Smooth muscle cell (in vitro differentiated cells): ENCODE measurements around the gene KRTCAP2. TPM values are rescaled to one million over a fixed set of nuclear protein-coding genes. Genes with fewer than 3 reads are reported as not detected.

Experiments used
- DNase-seq: peaks from one replicate; lab custom pipeline; 2025; ENCODE audit not compliant: unreplicated experiment; lab: John Stamatoyannopoulos, UW
- H2AFZ ChIP-seq: fragments of 200-600 bp; sonication (generic); 2 replicates; pipeline ENCODE4 v1.6.0; 2016; ENCODE audit warnings: antibody characterized with exemption, low read depth, mild to moderate bottlenecking
- H3F3A ChIP-seq: fragments of 200-600 bp; sonication (generic); 2 replicates; pipeline ENCODE4 v1.6.0; 2017; ENCODE audit warnings: antibody characterized with exemption, low read depth
- H3K27ac ChIP-seq: fragments of 200-600 bp; sonication (generic); 2 replicates; pipeline ENCODE4 v1.5.1; 2016; ENCODE audit warnings: low read depth, mild to moderate bottlenecking
- H3K27me3 ChIP-seq: fragments of 200-600 bp; sonication (generic); 2 replicates; pipeline ENCODE4 v1.6.1; 2016; ENCODE audit warnings: low read depth, mild to moderate bottlenecking
- H3K36me3 ChIP-seq: fragments of 200-600 bp; sonication (generic); 2 replicates; pipeline ENCODE4 v1.5.1; 2016; ENCODE audit warnings: low read depth
- H3K4me1 ChIP-seq: fragments of 200-600 bp; sonication (generic); 2 replicates; pipeline ENCODE4 v1.5.1; 2016; ENCODE audit warnings: low read depth
- H3K4me2 ChIP-seq: fragments of 200-600 bp; sonication (generic); 2 replicates; pipeline ENCODE4 v1.6.0; 2016; ENCODE audit warnings: mild to moderate bottlenecking
- H3K4me3 ChIP-seq: fragments of 200-600 bp; sonication (generic); 2 replicates; pipeline ENCODE4 v1.5.1; 2016; ENCODE audit warnings: mild to moderate bottlenecking
- H3K79me2 ChIP-seq: fragments of 200-600 bp; sonication (generic); 2 replicates; pipeline ENCODE4 v1.6.0; 2016; ENCODE audit warnings: low read depth, mild to moderate bottlenecking
- H3K9ac ChIP-seq: fragments of 200-600 bp; sonication (generic); 2 replicates; pipeline ENCODE4 v1.6.0; 2016; ENCODE audit warnings: low read depth
- H3K9me3 ChIP-seq: fragments of 200-600 bp; sonication (generic); replicated peaks from 2 replicates; pipeline ENCODE4 v1.5.1; 2016; ENCODE audit warnings: low read depth
- H4K20me1 ChIP-seq: fragments of 200-600 bp; sonication (generic); 2 replicates; pipeline ENCODE4 v1.6.0; 2016; ENCODE audit warnings: low read depth
- CTCF ChIP-seq: fragments of 200-600 bp; sonication (generic); IDR thresholded peaks from 2 replicates; pipeline ENCODE4 v1.5.1; 2017; ENCODE audit warnings: borderline replicate concordance, mild to moderate bottlenecking, antibody characterized with exemption; ENCODE audit not compliant: insufficient read depth, poor library complexity, severe bottlenecking
- WGBS: methylation state at CpG from one replicate; pipeline ENCODE4 v1.1.7; 2016; ENCODE audit warnings: low lambda C conversion rate; 5-methylcytosine and 5-hydroxymethylcytosine counted together
- polyA plus RNA-seq: library from polyadenylated mRNA; unstranded; fragments of >200 nt; fragmentation: Nextera tagmentation; extraction: Ambion mirVana; gene quantifications from 2 replicates; pipeline ENCODE4 v1.2.1, GENCODE V29; 2016
- total RNA-seq: library from RNA; depleted of rRNA; stranded (reverse); fragments of >200 nt; gene quantifications from 2 replicates; pipeline ENCODE4 v1.2.3, GENCODE V29; 2014

KRTCAP2 gene
- total and polyA plus RNA-seq, 2 experiments from 2014 or later = 283 to 607 TPM

GRCh38 chr1:155130272-155131006 lies 42.7 kb downstream of the KRTCAP2 start:
- peak overlapping the region; percentile 77 for H3K4me3 ChIP-seq
- H3K79me2 ChIP-seq = peaks cover 8% of the 10 kb centered on the region
- H3K27ac ChIP-seq = peak overlapping the region; percentile 89
- H3F3A ChIP-seq = peaks cover 7% of the 10 kb centered on the region
- TF ChIP-seq CTCF = no peak
- 47% methylated on average over 6 of the region's 6 CpGs for WGBS
- no peaks in the 10 kb centered on the region for H3K36me3 ChIP-seq
- H3K4me1 ChIP-seq = peaks cover 32% of the 10 kb centered on the region
- peaks cover 5% of the 10 kb centered on the region for H3K27me3 ChIP-seq
- no peak for DNase-seq
- H3K4me2 ChIP-seq = peak overlapping the region; percentile 88
- H3K9me3 ChIP-seq = no peaks in the 10 kb centered on the region
- peak overlapping the region; percentile 75 for H3K9ac ChIP-seq
- no peak overlapping the region for H2AFZ ChIP-seq
- no peaks in the 10 kb centered on the region for H4K20me1 ChIP-seq

GRCh38 chr1:155128755-155129473 lies 44.2 kb downstream of the KRTCAP2 start:
- peak overlapping the region; percentile 77 for H3K4me3 ChIP-seq

GRCh38 chr1:155127967-155128754 lies 44.9 kb downstream of the KRTCAP2 start:
- DNase-seq = no peak
- TF ChIP-seq CTCF = no peak
- Histone ChIP-seq H3K4me3 (peak overlapping the region; percentile 77), H3K79me2 (peaks cover 8% of the 10 kb centered on the region), H3K4me1 (peaks cover 40% of the 10 kb centered on the region), H3K36me3 (no peaks in the 10 kb centered on the region), H3F3A (peaks cover 7% of the 10 kb centered on the region), H3K27me3 (peaks cover 5% of the 10 kb centered on the region), H3K4me2 (peak overlapping the region; percentile 88), H4K20me1 (no peaks in the 10 kb centered on the region), H2AFZ (peak overlapping the region; percentile 50), H3K9ac (peak overlapping the region; percentile 75), H3K9me3 (no peaks in the 10 kb centered on the region), H3K27ac (peak overlapping the region; percentile 89)
- 7% methylated on average over 17 of the region's 17 CpGs for WGBS

More at GRCh38 chr1:155128755-155129473, 44.2 kb downstream of the KRTCAP2 start:
- Histone ChIP-seq H3K9me3 (no peaks in the 10 kb centered on the region), H3K9ac (peak overlapping the region; percentile 75), H3K27me3 (peaks cover 5% of the 10 kb centered on the region), H3K27ac (peak overlapping the region; percentile 89), H3F3A (peaks cover 7% of the 10 kb centered on the region), H4K20me1 (no peaks in the 10 kb centered on the region), H3K4me2 (peak overlapping the region; percentile 88), H3K4me1 (peaks cover 40% of the 10 kb centered on the region), H2AFZ (no peak overlapping the region), H3K79me2 (peaks cover 8% of the 10 kb centered on the region), H3K36me3 (no peaks in the 10 kb centered on the region)
- TF ChIP-seq CTCF = no peak
- DNase-seq = no peak
- WGBS = 22% methylated on average over 13 of the region's 14 CpGs
